ENCODE data around the gene MESP2. TPM values are rescaled to one million over a fixed set of nuclear protein-coding genes. Genes with fewer than 3 reads are reported as not detected.

The MESP2 gene
- total and polyA plus RNA-seq, 4 donors, result 0.03 TPM; not detected in 3

- H3K27ac ChIP-seq (ENCODE audit: low read depth in 1 of 2, low read length in 2 of 2), result no peak overlapping the region
- TF ChIP-seq HNF4A (conservative IDR thresholded peaks at IDR 0.05) (peak in 1 of 2 donors; percentile 7), YY1 (IDR thresholded peaks at IDR 0.05) (no peak), RXRA (IDR thresholded peaks at IDR 0.05) (peak in 1 of 2 donors; percentile 5)
- TF ChIP-seq, protein P1, sequence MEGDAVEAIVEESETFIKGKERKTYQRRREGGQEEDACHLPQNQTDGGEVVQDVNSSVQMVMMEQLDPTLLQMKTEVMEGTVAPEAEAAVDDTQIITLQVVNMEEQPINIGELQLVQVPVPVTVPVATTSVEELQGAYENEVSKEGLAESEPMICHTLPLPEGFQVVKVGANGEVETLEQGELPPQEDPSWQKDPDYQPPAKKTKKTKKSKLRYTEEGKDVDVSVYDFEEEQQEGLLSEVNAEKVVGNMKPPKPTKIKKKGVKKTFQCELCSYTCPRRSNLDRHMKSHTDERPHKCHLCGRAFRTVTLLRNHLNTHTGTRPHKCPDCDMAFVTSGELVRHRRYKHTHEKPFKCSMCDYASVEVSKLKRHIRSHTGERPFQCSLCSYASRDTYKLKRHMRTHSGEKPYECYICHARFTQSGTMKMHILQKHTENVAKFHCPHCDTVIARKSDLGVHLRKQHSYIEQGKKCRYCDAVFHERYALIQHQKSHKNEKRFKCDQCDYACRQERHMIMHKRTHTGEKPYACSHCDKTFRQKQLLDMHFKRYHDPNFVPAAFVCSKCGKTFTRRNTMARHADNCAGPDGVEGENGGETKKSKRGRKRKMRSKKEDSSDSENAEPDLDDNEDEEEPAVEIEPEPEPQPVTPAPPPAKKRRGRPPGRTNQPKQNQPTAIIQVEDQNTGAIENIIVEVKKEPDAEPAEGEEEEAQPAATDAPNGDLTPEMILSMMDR (IDR thresholded peaks at IDR 0.05; ENCODE audit: low read depth, low read length, missing input control), result peak; percentile 29
- no peak for DNase-seq (ENCODE audit: low spot score)
- peaks cover 6 to 25% (median 17%) of the 10 kb centered on the region in 4 donors for H3K4me1 ChIP-seq (ENCODE audit: control insufficient read depth in 4 of 4, insufficient read depth in 4 of 4, low read length in 3 of 4)
- H3K36me3 ChIP-seq (ENCODE audit: control insufficient read depth in 4 of 4, insufficient read depth in 3 of 4, low read depth in 1 of 4, low read length in 3 of 4), result no peaks in the 10 kb centered on the region
- H3K9ac ChIP-seq (ENCODE audit: low read depth in 1 of 2, low read length in 2 of 2), result no peak overlapping the region
- H3K27me3 ChIP-seq (ENCODE audit: control insufficient read depth in 4 of 4, insufficient read depth in 4 of 4, low read length in 3 of 4), result no peaks in the 10 kb centered on the region
- H3K9me3 ChIP-seq (ENCODE audit: control insufficient read depth in 4 of 4, low read length in 3 of 4), result no peaks in the 10 kb centered on the region
- H3K4me3 ChIP-seq (ENCODE audit: low read depth in 1 of 3, low read length in 3 of 3), result no peak overlapping the region
- WGBS, result 41% methylated on average over 3 of the region's 3 CpGs
Observed at GRCh38 chr15:89772932-89773583, 3.1 kb upstream of the MESP2 start.

GRCh38 chr15:89774492-89774891 lies 1.6 kb upstream of the MESP2 start:
- 96% methylated on average over 5 of the region's 5 CpGs for WGBS
- H3K9ac ChIP-seq (ENCODE audit: low read depth in 1 of 2, low read length in 2 of 2), result no peak overlapping the region
- TF ChIP-seq NR2F2 (IDR thresholded peaks at IDR 0.05) (no peak), RXRA (IDR thresholded peaks at IDR 0.05) (no peak), RAD21 (IDR thresholded peaks at IDR 0.05) (no peak), HNF4G (IDR thresholded peaks at IDR 0.05) (no peak), SP1 (IDR thresholded peaks at IDR 0.05) (no peak), ZBTB33 (IDR thresholded peaks at IDR 0.05) (no peak)
- H3K4me1 ChIP-seq (ENCODE audit: control insufficient read depth in 4 of 4, insufficient read depth in 4 of 4, low read length in 3 of 4), result peaks cover 6 to 24% (median 17%) of the 10 kb centered on the region in 4 donors
- no peak overlapping the region for H3K27ac ChIP-seq (ENCODE audit: low read depth in 1 of 2, low read length in 2 of 2)
- no peak overlapping the region for H3K4me3 ChIP-seq (ENCODE audit: low read depth in 1 of 3, low read length in 3 of 3)
- H3K36me3 ChIP-seq (ENCODE audit: control insufficient read depth in 4 of 4, insufficient read depth in 3 of 4, low read depth in 1 of 4, low read length in 3 of 4), result no peaks in the 10 kb centered on the region
- no peak for DNase-seq (ENCODE audit: low spot score)
- H3K9me3 ChIP-seq (ENCODE audit: control insufficient read depth in 4 of 4, low read length in 3 of 4), result no peaks in the 10 kb centered on the region
- no peaks in the 10 kb centered on the region for H3K27me3 ChIP-seq (ENCODE audit: control insufficient read depth in 4 of 4, insufficient read depth in 4 of 4, low read length in 3 of 4)

DNA sequence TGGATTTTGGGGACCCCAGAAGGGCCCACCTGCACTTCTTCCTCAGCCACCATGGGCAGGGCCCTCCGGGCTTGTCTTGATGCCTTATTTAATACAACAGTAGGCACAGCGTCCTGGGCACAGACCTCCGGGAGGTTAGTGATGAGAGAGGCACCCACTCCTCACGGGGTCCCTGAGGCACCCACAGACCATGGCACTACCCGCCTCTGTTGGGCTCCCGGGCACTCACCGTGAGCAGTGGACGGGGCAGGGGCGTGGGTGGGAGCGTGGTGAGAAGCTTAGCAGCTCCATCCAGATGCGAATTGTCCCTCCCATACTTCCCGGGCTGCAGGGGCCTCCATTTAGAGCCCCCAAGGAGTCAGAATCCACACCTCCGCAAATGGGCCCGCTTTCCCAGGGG lies 317 bp upstream of the MESP2 start:
- no peaks in the 10 kb centered on the region for H3K36me3 ChIP-seq (ENCODE audit: control insufficient read depth in 4 of 4, insufficient read depth in 3 of 4, low read depth in 1 of 4, low read length in 3 of 4)
- H3K9ac ChIP-seq (ENCODE audit: low read depth in 1 of 2, low read length in 2 of 2), result no peak overlapping the region
- DNase-seq (ENCODE audit: low spot score), result no peak
- H3K27ac ChIP-seq (ENCODE audit: low read depth in 1 of 2, low read length in 2 of 2), result no peak overlapping the region
- no peaks in the 10 kb centered on the region for H3K9me3 ChIP-seq (ENCODE audit: control insufficient read depth in 4 of 4, low read length in 3 of 4)
- H3K4me3 ChIP-seq (ENCODE audit: low read depth in 1 of 3, low read length in 3 of 3), result peak overlapping the region in 1 of 3 donors; percentile 44
- 83% methylated on average over 14 of the region's 14 CpGs for WGBS
- H3K27me3 ChIP-seq (ENCODE audit: control insufficient read depth in 4 of 4, insufficient read depth in 4 of 4, low read length in 3 of 4), result no peaks in the 10 kb centered on the region
- H3K4me1 ChIP-seq (ENCODE audit: control insufficient read depth in 4 of 4, insufficient read depth in 4 of 4, low read length in 3 of 4), result peaks cover 6 to 25% (median 17%) of the 10 kb centered on the region in 4 donors
- TF ChIP-seq FOXA2 (IDR thresholded peaks at IDR 0.05) (no peak), EGR1 (IDR thresholded peaks at IDR 0.05; ENCODE audit: low read depth in 2 of 2) (no peak), GABPA (IDR thresholded peaks at IDR 0.05 in 1 of 2, conservative IDR thresholded peaks at IDR 0.05 in 1 of 2) (no peak), HNF4G (IDR thresholded peaks at IDR 0.05) (no peak), JUND (IDR thresholded peaks at IDR 0.05) (no peak), NR2F2 (IDR thresholded peaks at IDR 0.05) (no peak), HNF4A (conservative IDR thresholded peaks at IDR 0.05) (no peak), RAD21 (IDR thresholded peaks at IDR 0.05) (no peak), YY1 (IDR thresholded peaks at IDR 0.05) (no peak), FOXA1 (IDR thresholded peaks at IDR 0.05) (no peak), TAF1 (conservative IDR thresholded peaks at IDR 0.05) (no peak), RXRA (IDR thresholded peaks at IDR 0.05) (no peak), SP1 (IDR thresholded peaks at IDR 0.05) (no peak), ATF3 (IDR thresholded peaks at IDR 0.05) (no peak)
- TF ChIP-seq, protein P1 (IDR thresholded peaks at IDR 0.05; ENCODE audit: low read depth, low read length, missing input control), result no peak
- TF ChIP-seq, protein P2, sequence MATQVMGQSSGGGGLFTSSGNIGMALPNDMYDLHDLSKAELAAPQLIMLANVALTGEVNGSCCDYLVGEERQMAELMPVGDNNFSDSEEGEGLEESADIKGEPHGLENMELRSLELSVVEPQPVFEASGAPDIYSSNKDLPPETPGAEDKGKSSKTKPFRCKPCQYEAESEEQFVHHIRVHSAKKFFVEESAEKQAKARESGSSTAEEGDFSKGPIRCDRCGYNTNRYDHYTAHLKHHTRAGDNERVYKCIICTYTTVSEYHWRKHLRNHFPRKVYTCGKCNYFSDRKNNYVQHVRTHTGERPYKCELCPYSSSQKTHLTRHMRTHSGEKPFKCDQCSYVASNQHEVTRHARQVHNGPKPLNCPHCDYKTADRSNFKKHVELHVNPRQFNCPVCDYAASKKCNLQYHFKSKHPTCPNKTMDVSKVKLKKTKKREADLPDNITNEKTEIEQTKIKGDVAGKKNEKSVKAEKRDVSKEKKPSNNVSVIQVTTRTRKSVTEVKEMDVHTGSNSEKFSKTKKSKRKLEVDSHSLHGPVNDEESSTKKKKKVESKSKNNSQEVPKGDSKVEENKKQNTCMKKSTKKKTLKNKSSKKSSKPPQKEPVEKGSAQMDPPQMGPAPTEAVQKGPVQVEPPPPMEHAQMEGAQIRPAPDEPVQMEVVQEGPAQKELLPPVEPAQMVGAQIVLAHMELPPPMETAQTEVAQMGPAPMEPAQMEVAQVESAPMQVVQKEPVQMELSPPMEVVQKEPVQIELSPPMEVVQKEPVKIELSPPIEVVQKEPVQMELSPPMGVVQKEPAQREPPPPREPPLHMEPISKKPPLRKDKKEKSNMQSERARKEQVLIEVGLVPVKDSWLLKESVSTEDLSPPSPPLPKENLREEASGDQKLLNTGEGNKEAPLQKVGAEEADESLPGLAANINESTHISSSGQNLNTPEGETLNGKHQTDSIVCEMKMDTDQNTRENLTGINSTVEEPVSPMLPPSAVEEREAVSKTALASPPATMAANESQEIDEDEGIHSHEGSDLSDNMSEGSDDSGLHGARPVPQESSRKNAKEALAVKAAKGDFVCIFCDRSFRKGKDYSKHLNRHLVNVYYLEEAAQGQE (IDR thresholded peaks at IDR 0.05), result no peak

All from liver (tissue), 9 donors.